ENCODE data around the gene RALB.
"Not testable (repeated sequence)": the region's sequence is repeated elsewhere in the genome, so short reads cannot be mapped to it uniquely, and the experiment has no call there.

The RALB gene

DNA sequence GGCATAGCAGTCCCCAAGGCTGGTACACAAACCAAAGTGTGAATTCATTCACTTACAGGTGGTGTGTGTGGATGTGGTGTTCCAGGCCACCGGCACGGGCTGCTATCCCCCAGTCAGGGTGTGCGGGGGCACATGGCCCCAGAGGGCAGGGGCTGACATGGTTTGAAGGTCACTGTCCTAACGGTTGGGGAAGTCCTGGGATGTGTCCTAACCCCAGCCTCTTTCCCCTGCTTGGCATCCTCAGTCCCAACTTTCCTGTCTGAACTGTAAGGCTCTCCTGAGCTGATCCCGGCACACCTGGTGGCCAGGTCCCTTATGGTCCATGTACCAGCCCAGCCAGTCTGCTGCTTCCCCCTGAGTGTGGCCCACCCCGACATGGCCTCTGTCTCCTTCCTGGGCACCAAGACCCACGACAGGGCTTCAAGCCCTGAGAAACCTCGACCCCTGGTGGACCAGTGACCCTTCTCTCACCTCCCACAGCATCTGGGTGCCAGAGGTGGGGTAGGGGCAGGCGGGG lies 27.0 kb upstream of the RALB start:
- DNase-seq = no peak

DNA sequence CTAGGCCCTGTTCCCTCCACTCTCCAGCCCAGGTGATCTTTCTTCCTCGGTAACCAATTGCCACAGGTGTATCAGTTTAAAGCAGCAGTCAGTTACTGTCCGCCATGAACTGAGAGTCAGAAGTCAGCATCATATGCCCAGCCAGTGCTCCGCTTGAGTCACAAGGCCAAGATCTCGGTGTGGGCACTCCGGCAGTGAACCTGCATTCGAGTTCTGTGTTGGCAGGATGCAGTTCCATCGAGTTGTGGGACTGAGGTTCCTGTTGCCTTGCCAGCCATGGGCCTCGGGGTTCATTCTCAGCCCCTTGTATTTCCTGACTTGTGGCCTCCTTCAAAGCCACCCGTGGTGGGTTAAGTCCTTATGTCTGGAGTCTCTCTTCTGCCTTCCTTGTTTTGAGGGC lies 26.3 kb upstream of the RALB start:
- no peak for DNase-seq

DNA sequence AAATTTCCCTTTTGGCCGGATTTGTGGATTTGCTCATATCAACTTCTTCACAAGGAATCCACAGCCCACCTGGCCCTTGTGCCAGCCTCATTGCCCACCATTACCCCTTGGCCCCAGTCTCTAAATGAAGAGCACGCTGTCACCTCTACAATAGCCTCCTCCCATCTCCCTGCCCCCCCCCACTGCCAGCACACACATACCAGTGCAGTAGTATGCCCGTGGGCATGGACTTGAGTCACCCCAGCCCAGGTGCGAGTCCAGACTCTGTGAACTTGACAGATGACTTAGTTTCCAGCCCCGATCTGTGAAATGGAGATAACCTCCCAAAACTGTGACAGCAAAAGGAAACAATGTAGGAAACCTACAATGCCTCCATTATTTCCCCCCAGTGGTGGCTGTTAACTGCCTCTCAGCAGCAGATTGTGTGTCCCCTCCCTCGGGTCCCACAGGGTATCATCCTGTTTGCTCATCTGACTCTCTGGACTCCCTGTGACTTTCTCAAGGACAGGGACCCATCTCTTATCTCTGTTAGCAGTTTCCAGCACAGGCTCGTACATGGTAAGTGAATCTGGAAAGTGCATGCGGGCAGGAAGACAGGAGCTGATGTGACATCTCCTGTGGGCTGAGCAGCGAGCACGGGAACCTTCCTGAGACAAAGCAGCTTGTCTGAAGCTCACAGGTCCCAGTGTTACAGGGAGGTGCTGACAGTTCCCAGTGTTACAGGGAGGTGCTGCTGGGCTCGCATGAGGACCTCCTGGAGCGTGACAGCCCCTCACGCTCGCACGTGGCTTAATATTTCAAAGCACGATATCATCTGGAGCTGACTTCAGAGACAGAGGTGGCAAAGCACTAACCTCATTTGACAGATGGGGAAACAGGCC lies 25.3 kb upstream of the RALB start:
- DNase-seq = no peak

DNA sequence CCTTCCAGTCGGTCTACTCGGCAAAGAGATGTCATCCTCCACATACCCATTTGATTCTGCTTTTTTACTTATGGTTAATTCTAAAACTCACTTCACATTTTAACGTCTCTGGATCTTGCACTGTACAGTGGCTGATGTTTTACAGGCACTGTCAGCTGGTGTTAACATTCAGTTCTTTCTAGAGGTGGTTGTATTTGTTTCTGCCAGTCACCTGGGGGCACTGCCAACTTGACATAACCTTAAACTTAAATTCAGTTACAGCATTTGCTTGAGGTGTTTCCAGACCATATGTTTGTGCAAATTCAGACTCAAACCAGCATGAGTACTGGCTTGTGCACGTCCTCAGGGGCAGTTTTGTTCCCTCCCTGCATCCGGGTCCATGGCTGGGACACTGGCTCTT lies 24.1 kb upstream of the RALB start:
- DNase-seq = no peak

DNA sequence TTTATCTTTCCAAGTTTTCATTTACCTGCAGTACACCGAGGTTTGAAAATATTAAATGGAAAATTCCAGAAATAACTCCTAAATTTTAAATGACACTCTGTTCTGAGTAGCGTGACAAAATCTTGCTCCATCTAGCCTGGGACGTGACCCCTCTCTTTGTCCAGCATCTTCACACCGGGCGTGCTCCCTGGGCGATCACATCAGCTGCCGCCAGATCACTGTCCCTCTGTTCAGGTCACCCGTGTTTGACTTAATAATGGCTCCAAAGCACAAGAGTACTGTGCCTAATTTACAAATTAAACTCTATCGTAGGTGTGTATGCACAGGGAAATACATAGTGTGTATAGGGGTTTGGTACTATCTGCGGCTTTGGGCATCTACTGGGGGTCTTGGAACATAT lies 23.3 kb upstream of the RALB start:
- no peak for DNase-seq

DNA sequence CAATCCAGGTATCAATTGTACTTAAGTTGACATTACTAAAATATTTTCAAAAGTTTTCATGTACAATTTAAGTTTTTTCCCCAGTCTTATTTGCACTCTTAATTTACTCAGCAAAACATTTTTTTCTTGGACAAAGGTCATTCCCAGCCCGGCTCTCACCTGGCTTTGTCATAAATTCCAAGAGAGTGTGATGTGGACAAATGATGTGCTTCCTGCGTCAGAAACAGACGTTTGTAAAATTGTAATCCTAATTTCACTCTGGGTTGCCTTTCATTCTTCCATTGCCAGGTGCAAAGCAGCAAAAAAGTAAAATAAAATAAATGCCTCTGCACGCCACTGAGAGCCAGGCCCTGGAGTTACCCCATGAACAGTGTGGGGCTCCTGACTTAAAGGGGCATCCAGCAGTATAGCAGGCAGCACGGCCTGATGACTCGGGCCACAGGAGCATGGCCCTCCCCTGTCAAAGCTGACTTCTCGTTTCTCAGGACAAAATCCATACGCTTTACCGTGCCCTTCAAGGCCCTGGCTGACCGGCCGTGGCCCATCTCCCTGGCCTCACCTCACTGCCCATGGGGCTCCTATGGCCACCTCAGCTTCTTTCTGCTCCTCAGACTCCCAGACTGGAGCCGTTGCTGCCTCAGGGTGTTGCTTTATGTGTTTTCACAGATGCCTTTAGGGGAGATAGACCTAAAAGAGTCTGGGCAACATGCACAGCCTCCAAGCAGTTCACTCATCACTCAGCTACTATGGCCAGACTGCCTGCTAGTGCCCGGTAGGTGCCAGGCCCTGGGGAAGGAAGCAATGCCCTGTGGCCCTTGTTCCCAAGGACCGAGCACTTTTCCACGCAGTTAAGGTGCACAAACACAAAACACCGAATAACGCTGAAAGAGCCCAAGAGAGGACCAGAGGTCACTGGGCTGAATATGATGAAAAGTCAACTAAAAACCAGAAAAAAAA lies 21.9 kb upstream of the RALB start:
- no peak for DNase-seq

DNA sequence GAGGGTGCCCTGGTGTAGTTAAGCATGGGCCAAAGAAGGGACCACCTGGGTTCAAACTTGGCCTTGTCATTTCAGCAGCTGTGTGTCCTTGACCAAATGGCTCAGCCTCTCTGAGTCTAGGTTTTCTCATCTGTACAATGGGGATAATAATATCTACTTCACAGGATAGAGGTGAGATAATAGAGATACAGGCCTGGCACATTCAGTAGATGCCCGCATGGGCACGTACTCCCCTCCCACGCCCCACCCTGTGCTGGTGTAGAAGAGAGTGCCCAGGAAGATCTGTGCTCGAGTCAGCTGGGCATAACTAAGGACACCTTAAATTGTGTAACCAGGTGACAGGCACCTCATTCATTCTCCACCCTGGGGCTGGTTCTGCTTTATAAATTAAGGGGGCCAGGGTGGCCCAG lies 21.1 kb upstream of the RALB start:
- peak in 1 of 2 donors; percentile 11 for DNase-seq

DNA sequence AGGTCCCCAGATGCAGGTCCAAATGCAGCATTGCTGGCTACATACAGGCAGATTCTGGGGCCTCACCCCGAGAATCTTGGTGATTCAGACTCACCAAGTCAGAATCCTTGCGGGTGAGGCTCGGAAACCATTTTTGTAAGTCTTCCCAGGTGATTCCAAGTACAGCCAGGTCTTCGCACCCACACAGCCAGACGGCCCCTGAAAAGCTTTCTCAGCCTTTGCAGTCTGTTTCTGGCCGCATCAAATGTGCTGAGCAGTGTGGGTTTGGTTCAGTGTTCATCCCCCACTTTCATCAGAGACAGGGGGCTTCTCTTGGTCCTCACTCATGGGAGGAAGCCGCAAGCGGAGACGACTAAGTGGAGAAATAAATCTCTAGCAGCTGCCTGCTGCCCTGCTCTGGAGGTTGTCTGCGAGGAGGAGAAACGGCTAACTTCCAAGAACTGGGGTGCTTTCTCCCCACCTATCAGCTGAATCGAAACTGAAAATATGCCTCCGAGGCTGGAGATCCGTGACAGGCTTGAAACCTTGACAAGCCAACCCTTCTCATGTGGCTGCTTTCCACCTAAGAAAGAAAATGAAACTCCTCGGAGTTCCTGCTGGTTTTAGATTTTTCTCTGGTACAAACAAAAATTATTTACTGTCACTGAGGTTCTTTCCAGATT lies 20.5 kb upstream of the RALB start:
- DNase-seq = peak; percentile 75 to 85

DNA sequence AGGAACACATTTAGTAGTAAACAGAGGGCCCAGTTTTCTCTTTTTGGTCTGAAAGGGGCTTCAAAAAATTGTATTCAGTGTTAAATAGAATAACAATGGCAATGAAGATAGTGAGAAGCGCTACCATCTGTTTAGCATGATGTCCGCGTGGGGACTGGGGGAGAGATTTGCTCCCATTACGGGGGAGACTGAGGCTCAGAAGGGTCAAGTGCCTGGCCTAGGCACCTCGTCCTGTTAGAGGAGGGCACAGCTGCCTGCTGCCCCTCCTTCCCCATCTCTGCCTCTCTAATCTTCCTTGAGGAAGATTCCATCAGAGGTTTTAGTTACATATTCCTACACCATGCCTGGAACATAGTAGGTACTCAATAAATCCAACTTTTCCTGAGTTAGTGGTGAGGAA lies 19.4 kb upstream of the RALB start:
- no peak for DNase-seq

DNA sequence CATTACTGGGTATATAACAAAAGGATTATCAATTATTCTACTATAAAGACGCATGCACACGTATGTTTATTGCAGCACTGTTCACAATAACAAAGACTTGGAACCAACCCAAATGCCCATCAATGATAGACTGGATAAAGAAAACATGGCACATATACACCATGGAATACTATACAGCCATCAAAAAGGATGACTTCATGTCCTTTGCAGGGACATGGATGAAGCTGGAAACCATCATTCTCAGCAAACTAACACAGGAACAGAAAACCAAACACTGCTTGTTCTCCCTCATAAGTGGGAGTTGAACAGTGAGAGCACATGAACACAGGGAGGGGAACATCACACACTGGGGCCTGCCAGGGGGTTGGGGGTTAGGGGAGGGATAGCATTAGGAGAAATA lies 17.5 kb upstream of the RALB start:
- not testable (repeated sequence) for DNase-seq

DNA sequence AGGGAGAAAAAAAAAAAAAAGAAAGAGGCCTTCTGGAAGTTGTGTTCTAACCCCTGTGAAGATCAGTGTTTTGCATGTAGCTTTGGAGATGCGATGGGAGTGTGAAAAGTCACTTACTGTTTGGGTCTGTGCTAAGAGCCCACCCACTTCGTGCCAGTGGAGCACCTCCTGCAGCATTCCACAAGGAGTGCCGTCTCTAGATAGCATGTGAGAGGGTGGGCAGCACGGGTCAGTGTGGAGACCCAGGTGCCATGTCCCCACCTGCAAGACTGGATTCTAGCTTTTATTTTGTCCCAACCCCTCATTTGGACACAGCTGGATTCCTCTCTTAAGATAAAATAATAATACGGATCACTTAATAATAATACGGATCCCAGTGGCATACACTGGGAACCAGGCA lies 17.0 kb upstream of the RALB start:
- DNase-seq = no peak

DNA sequence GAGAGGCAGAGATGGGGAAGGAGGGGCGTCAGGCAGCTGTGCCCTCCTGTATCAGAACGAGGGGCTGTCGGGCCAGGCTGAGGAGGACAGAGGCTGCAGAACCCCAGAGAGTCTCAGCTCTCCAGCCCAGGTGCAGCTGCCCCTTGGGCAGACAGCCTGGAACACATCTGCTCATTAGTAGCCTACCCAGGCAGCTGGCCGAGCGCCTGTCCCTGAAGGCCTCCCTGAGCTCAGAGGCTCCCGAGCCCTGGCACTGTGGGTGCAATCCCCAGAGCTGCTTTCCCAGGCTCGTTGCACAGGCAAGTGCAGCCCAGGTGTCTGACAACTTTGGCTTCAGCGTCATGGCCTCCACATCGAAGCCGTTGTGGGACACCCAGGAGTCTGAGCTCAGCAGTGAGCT lies 16.3 kb upstream of the RALB start:
- DNase-seq = no peak

DNA sequence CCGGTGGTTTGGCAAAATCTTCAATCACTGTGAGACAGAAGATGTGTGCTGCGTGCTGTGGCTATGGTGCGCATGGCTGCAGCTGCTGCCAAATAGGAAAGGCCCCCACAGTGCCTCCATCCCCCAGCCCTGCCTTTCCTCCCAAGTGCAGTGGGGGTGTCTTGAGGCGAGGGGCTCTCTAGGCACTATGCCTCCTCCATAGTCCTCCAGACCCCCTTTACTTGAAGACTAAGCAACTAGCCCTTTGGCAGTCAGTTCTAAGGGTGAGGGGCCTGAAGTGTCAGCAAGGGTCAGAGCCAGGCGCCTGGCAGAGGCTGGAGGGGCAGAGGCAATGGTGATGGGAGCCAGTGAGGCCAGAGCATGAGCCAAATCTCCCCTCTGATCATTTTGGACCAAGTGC lies 15.9 kb upstream of the RALB start:
- no peak for DNase-seq

DNA sequence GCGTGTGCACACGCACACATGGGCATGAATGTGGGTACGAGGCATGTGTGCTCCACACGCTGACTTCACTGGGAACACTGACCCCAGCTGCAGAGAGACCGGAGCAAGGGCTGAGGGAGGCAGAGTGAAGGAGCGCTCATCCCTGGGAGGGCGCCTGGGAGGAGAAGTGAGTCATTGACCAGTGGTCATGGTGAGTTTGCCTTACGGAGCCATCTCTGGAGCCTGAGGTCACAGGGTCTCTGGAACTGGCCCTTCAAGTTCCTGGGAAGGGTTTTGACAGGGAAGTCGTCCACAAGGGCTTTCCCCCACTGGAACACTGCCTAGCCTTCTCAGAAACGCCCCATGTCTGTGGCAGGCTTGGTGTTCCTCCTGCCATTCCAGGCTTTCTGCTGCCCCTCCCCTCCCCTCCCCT lies 15.2 kb upstream of the RALB start:
- no peak for DNase-seq

DNA sequence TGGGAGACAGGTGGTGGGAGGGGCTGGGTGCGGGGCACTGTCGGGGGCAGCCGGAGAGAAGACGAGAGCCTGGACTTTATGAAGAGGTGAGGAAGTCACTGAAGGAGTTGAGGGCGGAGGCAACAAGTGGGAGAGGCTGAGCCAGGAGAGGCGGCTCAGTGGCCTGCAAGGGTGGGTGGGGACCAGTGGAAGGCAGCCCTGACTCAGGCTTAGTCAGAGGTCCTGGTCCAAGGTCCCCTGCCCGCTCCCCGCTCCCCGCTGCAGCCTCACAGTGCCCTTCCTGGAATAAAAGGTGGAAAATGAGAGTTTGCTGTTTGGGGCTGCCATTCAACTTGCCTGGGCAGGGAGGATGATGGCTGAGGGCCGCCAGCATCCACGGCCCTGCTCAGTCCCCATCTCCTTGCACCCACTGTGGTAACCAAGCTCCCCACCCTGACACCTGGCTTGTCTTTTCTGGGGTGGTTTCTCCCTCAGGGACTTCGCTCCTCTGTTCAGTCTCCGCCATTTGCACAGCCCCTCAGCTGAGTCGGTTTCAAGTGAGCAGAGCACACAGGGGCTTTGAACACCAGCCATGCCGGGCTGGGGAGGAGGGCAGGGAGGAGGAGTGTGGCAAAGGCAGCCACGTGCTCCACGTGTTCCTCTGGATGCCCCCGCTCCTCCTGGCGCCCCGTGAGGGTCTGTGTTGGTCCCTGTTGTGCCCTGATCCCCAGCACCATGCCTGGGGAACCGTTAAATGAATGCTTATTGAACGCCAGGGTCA lies 13.7 kb upstream of the RALB start:
- DNase-seq = no peak

DNA sequence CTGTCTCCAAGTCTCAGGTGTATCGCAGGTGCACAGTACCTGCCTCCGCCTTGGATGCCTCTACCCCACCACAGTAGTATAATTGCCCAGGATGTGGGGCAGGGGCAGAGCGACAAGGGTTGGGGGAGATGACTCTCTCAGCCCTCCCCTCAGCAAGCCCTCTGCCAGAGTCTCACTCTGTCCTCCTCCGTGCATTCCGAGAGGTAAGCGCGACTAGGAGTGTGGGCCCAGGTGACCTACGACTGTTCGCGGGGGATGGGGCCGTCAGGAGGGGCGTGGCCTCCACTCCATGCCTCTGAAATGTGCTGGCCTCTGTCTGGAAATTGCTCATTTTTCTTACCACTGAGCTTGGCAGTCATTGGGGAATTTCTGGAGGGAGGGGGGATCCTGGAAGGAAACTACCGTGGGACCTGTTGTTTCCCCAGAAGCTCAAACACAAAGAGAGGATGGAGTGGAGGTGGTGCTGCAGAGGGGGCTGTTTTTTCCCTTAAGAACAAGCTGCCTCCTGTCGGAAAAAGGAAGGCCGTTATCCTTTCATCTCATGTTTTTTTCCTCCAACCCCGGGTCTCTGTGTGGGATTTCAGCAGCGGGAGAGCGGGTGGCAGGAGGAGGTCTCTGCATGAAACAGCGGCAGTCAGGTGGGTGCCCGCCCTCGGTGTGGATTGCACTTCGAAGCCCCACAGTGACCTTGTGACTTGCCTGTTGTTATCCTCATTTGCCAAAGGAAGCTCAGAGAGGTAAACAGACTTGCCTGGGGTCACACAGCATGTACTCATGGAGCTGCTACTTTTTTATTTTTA lies 13.0 kb upstream of the RALB start:
- DNase-seq = no peak

DNA sequence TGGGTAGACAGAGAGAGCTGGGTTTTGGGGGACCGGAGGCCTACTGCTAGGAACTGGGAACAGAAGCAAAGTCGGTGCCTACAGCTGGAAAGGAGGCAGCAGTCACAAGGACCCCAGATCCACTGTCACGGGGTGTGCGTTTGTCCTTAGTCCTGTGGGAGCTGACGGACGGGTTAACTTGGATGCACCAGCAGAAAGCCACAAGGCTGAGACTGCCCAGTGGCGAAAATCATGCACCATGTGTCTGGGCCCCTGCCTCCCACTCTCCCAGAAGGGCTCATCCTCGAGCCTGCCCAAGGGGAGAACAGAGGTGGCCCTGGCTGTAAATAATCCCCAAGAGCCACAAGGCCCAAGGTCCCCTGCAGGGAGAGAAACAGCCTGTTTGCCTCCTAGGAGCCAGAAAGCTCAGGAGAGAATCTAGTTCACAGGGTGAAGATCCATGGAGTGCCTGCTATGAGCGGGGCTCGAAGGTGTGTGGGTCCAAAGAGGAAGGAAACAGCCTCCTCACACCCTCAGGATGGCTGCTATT lies 11.7 kb upstream of the RALB start:
- DNase-seq = no peak

DNA sequence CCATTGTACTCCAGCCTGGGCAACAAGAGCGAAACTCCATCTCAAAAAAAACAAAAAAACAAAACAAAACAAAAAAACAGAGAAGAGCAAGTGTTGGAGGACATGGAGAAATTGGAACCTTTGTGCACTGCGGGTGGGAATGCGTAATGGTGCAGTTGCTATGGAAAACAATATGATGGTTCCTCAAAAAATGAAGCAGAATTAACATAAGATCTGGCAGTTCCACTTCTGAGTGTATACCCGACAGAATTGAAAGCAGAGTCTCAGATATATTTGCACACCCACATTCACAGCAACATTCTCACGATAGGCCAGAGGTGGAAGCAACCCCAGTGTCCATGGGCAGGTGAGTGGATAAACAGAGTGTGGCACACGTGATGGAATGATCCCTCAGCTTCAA lies 11.0 kb upstream of the RALB start:
- no peak for DNase-seq

DNA sequence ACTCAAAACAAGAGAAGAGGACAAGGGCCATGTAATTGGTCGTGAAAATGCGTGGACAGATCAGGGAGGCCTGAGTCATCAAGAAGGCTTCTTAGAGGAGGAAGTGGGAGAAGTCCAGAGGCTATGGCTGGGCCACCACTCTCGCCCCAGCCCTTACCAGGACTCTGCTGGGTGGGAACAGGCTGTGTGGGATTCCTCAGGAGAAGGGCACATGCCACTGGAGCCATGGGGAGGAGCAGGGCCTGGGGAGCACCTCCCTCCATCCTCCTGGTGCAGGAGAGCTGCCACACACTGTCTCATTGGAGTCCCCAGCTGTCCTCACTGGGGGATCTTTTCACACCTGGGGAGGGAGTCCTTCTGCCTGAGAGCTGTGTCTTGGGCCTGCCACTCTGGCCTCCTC lies 9.4 kb upstream of the RALB start:
- DNase-seq = no peak

DNA sequence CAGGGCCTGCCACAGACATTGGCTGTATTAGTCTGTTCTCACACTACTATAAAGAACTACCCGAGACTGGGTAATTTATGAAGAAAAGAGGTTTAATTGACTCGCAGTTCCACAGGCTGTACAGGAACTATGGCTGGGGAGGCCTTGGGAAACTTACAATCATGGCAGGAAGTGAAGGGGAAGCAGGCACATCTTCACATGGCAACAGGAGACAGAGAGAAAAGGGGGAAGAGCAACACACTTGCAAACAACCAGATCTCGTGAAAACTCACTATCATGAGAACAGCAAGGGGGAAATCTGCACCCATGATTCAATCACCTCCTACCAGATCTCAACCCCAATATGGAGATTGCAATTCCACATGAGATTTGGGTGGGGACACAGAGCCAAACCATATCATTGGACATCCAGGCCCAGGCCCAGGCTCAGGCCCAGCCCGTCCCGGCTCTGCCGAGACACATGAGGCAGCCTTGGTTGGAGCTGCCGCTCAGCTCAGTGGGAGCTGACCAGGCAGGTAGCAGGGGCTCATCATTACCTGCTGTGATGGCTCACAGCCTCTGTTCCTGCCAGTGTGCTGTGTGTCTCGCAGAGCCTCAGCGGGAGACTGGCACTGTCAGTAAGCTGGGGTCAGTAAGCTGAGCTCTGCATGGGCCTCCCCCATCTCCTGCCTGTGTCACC lies 8.6 kb upstream of the RALB start:
- no peak for DNase-seq
